Stomach (tissue), 9 donors: ENCODE measurements around the gene PRM3. TPM values are rescaled to one million over a fixed set of nuclear protein-coding genes. Genes with fewer than 3 reads are reported as not detected.

Source experiments
- DNase-seq, 2 donors: peaks; one replicate each; pipeline versions ENCODE4 v3.0.0 to v3.0.0-alpha.2; 2013 to 2019
- H3K27ac ChIP-seq, 5 donors: fragments of 200-600 bp in 4 of 5; sonication (generic) in 4 of 5; one replicate each; pipeline ENCODE4 v1.5.1; 2013 to 2019; ENCODE audit warnings: mild to moderate bottlenecking in 1 of 5, moderate library complexity in 1 of 5
- H3K27me3 ChIP-seq, 3 donors: fragments of 200-600 bp; sonication (generic); one replicate each; pipeline ENCODE4 v1.5.1; 2017 to 2019; ENCODE audit warnings: mixed run types in 1 of 3
- H3K36me3 ChIP-seq, 4 donors: fragments of 200-600 bp; sonication (generic); 1 replicate in 3 of 4; 2 replicates in 1 of 4; pipeline ENCODE4 v1.5.1; 2016 to 2019
- H3K4me1 ChIP-seq, 4 donors: fragments of 200-600 bp; sonication (generic); one replicate each; pipeline ENCODE4 v1.5.1; 2016 to 2019
- H3K4me3 ChIP-seq, 4 donors: fragments of 200-600 bp; sonication (generic) in 3 of 4; one replicate each; pipeline ENCODE4 v1.5.1; 2016 to 2019; ENCODE audit warnings: mild to moderate bottlenecking in 1 of 4
- H3K9me3 ChIP-seq, 4 donors: fragments of 200-600 bp; sonication (generic); one replicate each; pipeline ENCODE4 v1.5.1; 2016 to 2019
- CTCF ChIP-seq, 7 experiments: fragments of 450-650 bp in 4 of 7; fragments of 200-600 bp in 3 of 7; sonication (generic) in 3 of 7; IDR thresholded peaks; one replicate each; pipeline ENCODE4 v1.5.1; 2016 to 2019; ENCODE audit warnings: antibody characterized with exemption in 7 of 7, control low read depth in 2 of 7, mild to moderate bottlenecking in 1 of 7
- EP300 ChIP-seq: sonication (generic); formaldehyde crosslinking; IDR thresholded peaks from one replicate; pipeline ENCODE4 v1.6.1; 2017; ENCODE audit warnings: antibody characterized with exemption
- POLR2A ChIP-seq, 4 donors: fragments of 450-650 bp; IDR thresholded peaks; one replicate each; pipeline ENCODE4 v1.6.1; 2016; ENCODE audit warnings: antibody characterized with exemption in 4 of 4, control low read depth in 2 of 4, mild to moderate bottlenecking in 1 of 4, moderate library complexity in 1 of 4
- POLR2AphosphoS5 ChIP-seq, 3 donors: sonication (generic); formaldehyde crosslinking; IDR thresholded peaks; one replicate each; pipeline ENCODE4 v1.6.1; 2016; ENCODE audit warnings: antibody characterized with exemption in 3 of 3
- WGBS, 5 donors: extraction: QIAGEN DNeasy Blood & Tissue Kit in 3 of 5; methylation state at CpG; one replicate each; pipeline versions ENCODE4 v1.1.5 to v1.1.7; 2013 to 2018; 5-methylcytosine and 5-hydroxymethylcytosine counted together
- intact Hi-C: fragments of 100-400 bp; cut with DNase I; formaldehyde crosslinking; loops from one replicate; pipeline ENCODE4 v1.15.1; 2023; ENCODE audit warnings: low total_unique reads
- polyA plus RNA-seq, 3 donors: library from polyadenylated mRNA; stranded (reverse); fragments of 200-250 nt; gene quantifications; one replicate each; pipeline ENCODE4 v1.2.3, GENCODE V29; 2013
- small RNA-seq, 4 donors: library from RNA; depleted of rRNA; stranded (forward); fragments of <200 nt; gene quantifications; one replicate each; pipeline ENCODE3, GENCODE V24; 2016
- total RNA-seq, 5 donors: library from RNA; depleted of rRNA; stranded (reverse); fragments of >200 nt; gene quantifications; one replicate each; pipeline versions ENCODE4 v1.1.0 to v1.2.3, GENCODE V29; 2014 to 2016
- donor health status: healthy with polysubstance abuse.
- donor health status: Bipolar disorder and iron deficiency.
- donor health status: healthy.

PRM3 gene
- total and polyA plus RNA-seq, 8 donors: not detected

GRCh38 chr16:11224894-11225676 lies 48.3 kb downstream of the PRM3 start:
- intact Hi-C loops: no loop called here
- DNase-seq: peak; percentile 47 to 79
- peaks cover 0 to 23% (median 6%) of the 10 kb centered on the region in 4 donors for H3K4me1 ChIP-seq

GRCh38 chr16:11224096-11224893 lies 49.1 kb downstream of the PRM3 start:
- TF ChIP-seq EP300: peak; percentile 76
- TF ChIP-seq POLR2A (IDR thresholded peaks at IDR 0.05): no peak
- peak; percentile 24 to 72 (median 55) for TF ChIP-seq POLR2AphosphoS5 (IDR thresholded peaks at IDR 0.05)
- no peak for TF ChIP-seq CTCF (IDR thresholded peaks at IDR 0.05)
- peak; percentile 58 to 71 for DNase-seq
- peak overlapping the region; percentile 52 to 74 (median 71) for H3K27ac ChIP-seq
- H3K27me3 ChIP-seq: no peaks in the 10 kb centered on the region
- H3K4me1 ChIP-seq: peaks cover 0 to 23% (median 6%) of the 10 kb centered on the region in 4 donors
- no peaks in the 10 kb centered on the region for H3K36me3 ChIP-seq
- H3K9me3 ChIP-seq: peaks cover 0 to under 1% (median 0%) of the 10 kb centered on the region in 4 donors
- 54 to 74% (median 56%) methylated on average over 19 to 24 of the region's 24 CpGs for WGBS, 5 donors
- intact Hi-C loops: no loop called here
- H3K4me3 ChIP-seq: no peak overlapping the region

More at GRCh38 chr16:11224894-11225676, 48.3 kb downstream of the PRM3 start:
- 56 to 74% (median 70%) methylated on average over 14 to 21 of the region's 21 CpGs for WGBS, 5 donors
- Histone ChIP-seq H3K36me3 (no peaks in the 10 kb centered on the region), H3K27me3 (no peaks in the 10 kb centered on the region), H3K9me3 (no peaks in the 10 kb centered on the region), H3K4me3 (peak overlapping the region in 2 of 4 donors; percentile 12 to 21), H3K27ac (peak overlapping the region in 4 of 5 donors; percentile 59 to 74 (median 72))
- peak in 1 of 3 donors; percentile 17 for TF ChIP-seq POLR2AphosphoS5 (IDR thresholded peaks at IDR 0.05)
- no peak for TF ChIP-seq CTCF (IDR thresholded peaks at IDR 0.05)

Small RNAs within 50 kb of the gene (small RNA-seq; reads per million reads assigned to genes)
- 0 reads per million in 4 donors for gene MIR548H2
- gene RF00019: 0 reads per million in 4 donors
- gene RF00554: 0 reads per million in 4 donors

Other genes with a start within 250 kb of the PRM3 start
- gene SOCS1, start 17.4 kb downstream of the PRM3 start, total RNA-seq: 10 to 100 TPM in 3 of 5 donors, 1 to 10 TPM in 2; 4.2 to 45.5 (median 12.1) TPM
- 10 to 100 TPM in 2 of 3 donors, 1 to 10 TPM in 1; 9.4 to 14.7 (median 11.0) TPM for gene SOCS1, start 17.4 kb downstream of the PRM3 start, polyA plus RNA-seq
- gene TNP2, start 4.3 kb downstream of the PRM3 start, total RNA-seq: not detected
- gene TNP2, start 4.3 kb downstream of the PRM3 start, polyA plus RNA-seq: not detected
- gene PRM2, start 2.9 kb upstream of the PRM3 start, total RNA-seq: not detected
- gene PRM2, start 2.9 kb upstream of the PRM3 start, polyA plus RNA-seq: not detected
- not detected for gene PRM1, start 7.7 kb upstream of the PRM3 start, total RNA-seq
- gene PRM1, start 7.7 kb upstream of the PRM3 start, polyA plus RNA-seq: not detected
- gene RMI2, start 71.8 kb upstream of the PRM3 start, total RNA-seq: 10 to 100 TPM in 3 of 5 donors, 1 to 10 TPM in 2; 2.3 to 79.9 (median 10.5) TPM
- 1 to 10 TPM; 6.9 to 9.6 (median 7.0) TPM for gene RMI2, start 71.8 kb upstream of the PRM3 start, polyA plus RNA-seq